ENCODE data around the gene TMPRSS6.

Gene TMPRSS6

GRCh38 chr22:37054056-37054395 is 55.5 kb downstream of the TMPRSS6 start:
- no peak for TF ChIP-seq CTCF (IDR thresholded peaks at IDR 0.05; ENCODE audit: insufficient read depth, low read depth, low read length, missing control alignments)
- no peak for DNase-seq (ENCODE audit: low read depth)
- H3K4me3 ChIP-seq (ENCODE audit: low read depth, low read length): no peak overlapping the region

- H3K4me3 ChIP-seq (ENCODE audit: low read depth, low read length): no peak overlapping the region
- DNase-seq (ENCODE audit: low read depth): no peak
- no peak for TF ChIP-seq CTCF (IDR thresholded peaks at IDR 0.05; ENCODE audit: insufficient read depth, low read depth, low read length, missing control alignments)
Observed at GRCh38 chr22:37053310-37054055, 56.0 kb downstream of the TMPRSS6 start.

GRCh38 chr22:37052386-37053309 is 56.9 kb downstream of the TMPRSS6 start:
- H3K4me3 ChIP-seq (ENCODE audit: low read depth, low read length): no peak overlapping the region
- TF ChIP-seq CTCF (IDR thresholded peaks at IDR 0.05; ENCODE audit: insufficient read depth, low read depth, low read length, missing control alignments): no peak
- DNase-seq (ENCODE audit: low read depth): no peak

- no peak for TF ChIP-seq CTCF (IDR thresholded peaks at IDR 0.05; ENCODE audit: insufficient read depth, low read depth, low read length, missing control alignments)
- peak within 1 kb of the TSS; percentile 61 for H3K4me3 ChIP-seq (ENCODE audit: low read depth, low read length)
- DNase-seq (ENCODE audit: low read depth): peak; percentile 78
Observed at GRCh38 chr22:37051391-37052385, 57.8 kb downstream of the TMPRSS6 start, which contains the start of gene KCTD17. Gene KCTD17, plus strand, starts transcription at chr22:37051742. Its CDS starts 19 bp downstream, at chr22:37051761.

- TF ChIP-seq CTCF (IDR thresholded peaks at IDR 0.05; ENCODE audit: insufficient read depth, low read depth, low read length, missing control alignments): no peak
- DNase-seq (ENCODE audit: low read depth): no peak
- H3K4me3 ChIP-seq (ENCODE audit: low read depth, low read length): no peak overlapping the region
Observed at GRCh38 chr22:37050913-37051312, 58.6 kb downstream of the TMPRSS6 start.

- no peak for TF ChIP-seq CTCF (IDR thresholded peaks at IDR 0.05; ENCODE audit: insufficient read depth, low read depth, low read length, missing control alignments)
- no peak for DNase-seq (ENCODE audit: low read depth)
- no peak overlapping the region for H3K4me3 ChIP-seq (ENCODE audit: low read depth, low read length)
Observed at GRCh38 chr22:37049224-37049623, 60.3 kb downstream of the TMPRSS6 start.
